ENCODE results near the gene TIAM2.

DNA sequence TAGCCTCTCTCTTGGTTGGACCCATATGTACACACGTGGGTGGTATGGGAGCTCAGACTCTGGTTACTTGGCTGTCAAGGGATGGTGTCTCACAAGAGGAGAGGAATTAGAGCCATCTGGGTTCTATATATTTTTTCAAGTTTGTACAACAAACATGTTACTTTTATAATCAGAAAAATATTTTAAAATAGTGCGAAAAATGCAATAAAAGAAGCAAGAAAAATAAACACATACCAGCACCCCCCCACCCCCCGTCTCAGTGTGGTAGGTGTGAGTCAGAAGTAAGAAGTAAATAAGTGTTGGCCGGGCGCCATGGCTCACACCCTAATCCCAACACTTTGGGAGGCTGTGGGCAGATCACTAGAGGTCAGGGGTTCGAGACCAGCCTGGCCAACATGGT is 2.1 kb upstream of the TIAM2 start:
- TF ChIP-seq, protein P1, sequence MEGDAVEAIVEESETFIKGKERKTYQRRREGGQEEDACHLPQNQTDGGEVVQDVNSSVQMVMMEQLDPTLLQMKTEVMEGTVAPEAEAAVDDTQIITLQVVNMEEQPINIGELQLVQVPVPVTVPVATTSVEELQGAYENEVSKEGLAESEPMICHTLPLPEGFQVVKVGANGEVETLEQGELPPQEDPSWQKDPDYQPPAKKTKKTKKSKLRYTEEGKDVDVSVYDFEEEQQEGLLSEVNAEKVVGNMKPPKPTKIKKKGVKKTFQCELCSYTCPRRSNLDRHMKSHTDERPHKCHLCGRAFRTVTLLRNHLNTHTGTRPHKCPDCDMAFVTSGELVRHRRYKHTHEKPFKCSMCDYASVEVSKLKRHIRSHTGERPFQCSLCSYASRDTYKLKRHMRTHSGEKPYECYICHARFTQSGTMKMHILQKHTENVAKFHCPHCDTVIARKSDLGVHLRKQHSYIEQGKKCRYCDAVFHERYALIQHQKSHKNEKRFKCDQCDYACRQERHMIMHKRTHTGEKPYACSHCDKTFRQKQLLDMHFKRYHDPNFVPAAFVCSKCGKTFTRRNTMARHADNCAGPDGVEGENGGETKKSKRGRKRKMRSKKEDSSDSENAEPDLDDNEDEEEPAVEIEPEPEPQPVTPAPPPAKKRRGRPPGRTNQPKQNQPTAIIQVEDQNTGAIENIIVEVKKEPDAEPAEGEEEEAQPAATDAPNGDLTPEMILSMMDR (IDR thresholded peaks at IDR 0.05): no peak
- no peak for TF ChIP-seq POLR2AphosphoS5 (IDR thresholded peaks at IDR 0.05)

All from transverse colon (tissue), 4 donors.